HG03064 (cell line): ENCODE data around the gene ADA.

Experiments
- ATAC-seq: cut with Tn5 transposase; IDR thresholded peaks from one replicate; pipeline ENCODE4 v1.9.1; 2021; ENCODE audit warnings: low read depth; ENCODE audit not compliant: unreplicated experiment

The ADA gene

GRCh38 chr20:44627364-44628010 lies 24.0 kb downstream of the ADA start:
- no peak for ATAC-seq

- ATAC-seq = no peak
These were observed 25.2 kb downstream of the ADA start for GRCh38 chr20:44626278-44626677.

- ATAC-seq = no peak
These were observed 26.1 kb downstream of the ADA start for GRCh38 chr20:44625361-44625760.

- ATAC-seq = no peak
These were observed 26.7 kb downstream of the ADA start for GRCh38 chr20:44624743-44625271.

GRCh38 chr20:44624152-44624551 lies 27.3 kb downstream of the ADA start:
- ATAC-seq = no peak

- ATAC-seq = no peak
These were observed 28.8 kb downstream of the ADA start for GRCh38 chr20:44622501-44623270.

- no peak for ATAC-seq
These were observed 29.6 kb downstream of the ADA start for GRCh38 chr20:44621939-44622338.

- ATAC-seq = no peak
These were observed 30.2 kb downstream of the ADA start for GRCh38 chr20:44621325-44621724.

GRCh38 chr20:44620030-44620429 lies 31.5 kb downstream of the ADA start:
- ATAC-seq = no peak

- ATAC-seq = no peak
These were observed 32.2 kb downstream of the ADA start for GRCh38 chr20:44619294-44619693.

GRCh38 chr20:44618318-44618731 lies 33.2 kb downstream of the ADA start:
- ATAC-seq = no peak

GRCh38 chr20:44616604-44616964 lies 34.9 kb downstream of the ADA start:
- ATAC-seq = no peak

GRCh38 chr20:44615876-44616603 lies 35.5 kb downstream of the ADA start:
- no peak for ATAC-seq

- no peak for ATAC-seq
These were observed 36.2 kb downstream of the ADA start for GRCh38 chr20:44615169-44615791.

- no peak for ATAC-seq
These were observed 37.0 kb downstream of the ADA start for GRCh38 chr20:44614525-44614924.

GRCh38 chr20:44613575-44613974 lies 37.9 kb downstream of the ADA start:
- ATAC-seq = no peak

- no peak for ATAC-seq
These were observed 41.1 kb downstream of the ADA start for GRCh38 chr20:44610313-44610962.

GRCh38 chr20:44609516-44610312 lies 41.8 kb downstream of the ADA start:
- ATAC-seq = no peak

- no peak for ATAC-seq
These were observed 42.4 kb downstream of the ADA start for GRCh38 chr20:44609006-44609515.
